Medulla oblongata (tissue), 1 donor: Measurements from ENCODE around the gene ABCC4.

Source experiments
- DNase-seq: peaks from one replicate; pipeline ENCODE4 v3.0.0-alpha.2; 2015; ENCODE audit errors: extremely low spot score

The ABCC4 gene

GRCh38 chr13:95258098-95258497 is 43.2 kb downstream of the ABCC4 start:
- DNase-seq = no peak

DNA sequence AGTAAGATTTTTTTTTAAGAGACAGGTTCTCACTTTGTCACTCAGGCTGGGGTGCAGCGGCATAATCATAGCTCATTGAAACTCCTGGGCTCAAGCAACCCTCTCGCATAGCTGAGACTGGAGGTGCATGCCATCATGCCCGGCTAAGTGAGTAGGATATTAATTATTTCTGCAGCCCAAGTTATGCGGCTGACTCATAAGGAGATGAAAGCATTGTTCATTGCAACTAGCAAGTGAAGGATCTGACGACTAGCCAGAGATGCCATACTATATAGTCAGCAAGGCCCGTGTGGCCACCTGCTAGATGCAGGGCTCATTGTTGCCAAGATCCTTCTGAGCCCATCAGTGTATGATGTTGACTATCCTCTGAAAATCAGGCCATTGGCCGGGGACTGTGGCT is 45.2 kb downstream of the ABCC4 start:
- DNase-seq = no peak

GRCh38 chr13:95255072-95255732 is 46.0 kb downstream of the ABCC4 start:
- DNase-seq = no peak

DNA sequence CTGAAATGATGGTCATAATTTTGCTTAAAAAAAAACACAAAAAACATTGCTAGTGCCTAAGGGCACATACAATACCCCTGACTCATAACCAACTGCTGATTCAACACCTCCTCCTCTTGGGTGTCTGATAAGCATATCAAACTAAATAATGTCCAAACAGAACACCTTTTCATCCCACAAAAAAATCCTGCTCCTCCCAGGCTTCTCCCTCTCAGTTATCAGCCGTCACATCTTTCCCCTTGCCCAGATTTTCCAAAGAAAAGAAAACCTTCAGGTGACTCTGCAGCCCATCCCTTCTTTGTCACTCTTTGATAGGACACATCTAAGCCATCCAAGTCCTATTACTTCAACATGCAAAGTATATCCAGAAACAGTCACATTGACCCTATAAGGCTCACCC is 46.9 kb downstream of the ABCC4 start:
- DNase-seq = no peak

- DNase-seq = no peak
These were observed 48.2 kb downstream of the ABCC4 start for GRCh38 chr13:95253033-95253432.

GRCh38 chr13:95251641-95252040 is 49.6 kb downstream of the ABCC4 start:
- no peak for DNase-seq

- DNase-seq = no peak
These were observed 50.3 kb downstream of the ABCC4 start for GRCh38 chr13:95250961-95251360.

DNA sequence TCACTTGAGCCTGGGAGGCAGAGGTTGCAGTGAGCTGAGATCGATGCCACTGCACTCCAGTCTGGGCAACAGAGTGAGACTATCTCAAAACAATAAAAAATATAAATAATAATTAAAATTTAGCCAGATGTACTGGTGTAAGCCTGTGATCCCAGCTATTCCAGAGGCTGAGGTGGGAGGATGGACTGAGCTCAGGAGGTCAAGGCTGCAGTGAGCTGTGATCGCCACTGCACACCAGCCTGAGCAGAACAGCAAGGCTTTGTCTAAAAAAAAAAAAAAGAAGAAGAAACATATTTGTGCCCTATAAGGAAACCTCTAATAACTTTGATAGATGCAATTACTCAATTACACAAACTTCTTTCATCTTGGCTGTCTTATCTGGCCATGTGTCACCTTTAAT is 52.3 kb downstream of the ABCC4 start:
- DNase-seq = no peak

GRCh38 chr13:95247852-95248251 is 53.4 kb downstream of the ABCC4 start:
- DNase-seq = no peak

- no peak for DNase-seq
These were observed 54.1 kb downstream of the ABCC4 start for GRCh38 chr13:95247171-95247570.

GRCh38 chr13:95246292-95247082 is 54.8 kb downstream of the ABCC4 start:
- peak; percentile 51 for DNase-seq

DNA sequence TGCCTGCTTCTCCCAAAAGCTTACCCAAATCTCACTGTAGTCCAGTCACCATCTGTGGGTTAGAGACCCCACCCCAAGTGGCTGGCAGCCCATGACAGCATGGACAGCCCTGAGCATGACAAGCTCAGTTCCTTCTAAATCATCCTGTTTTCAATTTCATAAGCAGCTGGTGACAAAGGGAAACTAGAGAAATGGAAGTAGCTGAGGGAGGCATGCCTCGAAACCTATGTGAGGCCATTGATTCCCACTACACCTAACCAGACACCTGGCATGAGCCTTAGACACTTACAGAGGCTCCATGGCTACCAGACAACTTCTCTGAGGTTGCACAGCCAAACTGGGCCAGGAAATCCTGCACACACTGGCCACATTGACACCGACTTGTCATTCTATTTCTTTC is 56.2 kb downstream of the ABCC4 start:
- peak; percentile 48 for DNase-seq

DNA sequence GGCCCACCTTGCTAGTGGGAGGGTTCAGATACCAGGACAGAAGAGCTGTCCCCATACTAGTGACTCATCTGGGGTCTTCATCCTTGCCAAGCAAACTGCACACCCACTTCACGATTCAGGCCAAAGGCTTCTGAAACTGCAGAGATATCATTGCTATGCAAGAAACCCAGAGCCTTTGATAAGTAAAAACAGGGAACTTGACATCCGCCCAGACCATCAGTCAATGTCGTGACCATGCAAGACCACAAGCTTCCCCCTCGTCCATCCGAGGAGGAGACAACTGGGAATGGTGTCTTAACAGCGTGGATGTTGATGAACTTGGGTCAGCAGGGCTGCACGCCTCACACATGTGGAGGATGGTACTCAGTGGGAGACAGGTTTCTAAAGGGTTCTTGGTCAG is 58.0 kb downstream of the ABCC4 start:
- DNase-seq = peak; percentile 78

DNA sequence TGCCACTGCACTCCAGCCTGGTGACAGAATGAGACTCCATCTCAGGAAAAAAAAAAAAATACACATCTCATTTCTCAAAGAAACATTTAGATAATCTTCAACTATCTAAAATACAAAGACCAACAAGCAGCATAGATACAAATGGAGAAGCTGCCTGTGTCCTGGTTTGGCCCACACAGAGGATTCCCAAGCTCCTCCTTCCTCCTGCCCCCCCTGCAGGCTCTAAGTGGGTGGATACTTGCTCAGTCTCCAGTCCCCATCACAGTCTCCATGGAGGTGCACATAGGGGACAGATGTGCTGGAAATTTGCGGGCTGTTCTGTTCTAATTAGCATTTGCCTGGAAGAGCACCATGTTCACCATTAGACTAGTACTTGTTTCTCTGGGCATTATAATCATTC is 59.9 kb downstream of the ABCC4 start:
- DNase-seq = no peak

DNA sequence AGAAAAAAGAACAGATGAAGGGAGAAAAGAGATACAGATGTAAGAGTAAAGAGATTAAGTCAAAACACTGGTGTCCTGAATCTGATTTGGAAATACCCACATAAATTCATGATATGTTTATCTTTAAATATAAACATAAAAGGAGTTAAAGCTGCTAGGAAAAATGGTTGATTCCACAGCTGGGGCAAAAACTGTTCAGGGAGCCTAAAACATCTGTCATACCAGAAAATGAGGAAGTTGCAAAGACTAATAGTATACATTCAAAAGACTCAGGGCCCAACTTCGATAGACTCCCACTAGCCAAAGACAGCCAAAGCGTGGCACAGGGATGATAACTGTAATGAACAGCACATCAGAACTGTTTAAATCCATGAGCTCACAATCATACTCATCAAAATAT is 62.0 kb downstream of the ABCC4 start:
- DNase-seq = no peak

DNA sequence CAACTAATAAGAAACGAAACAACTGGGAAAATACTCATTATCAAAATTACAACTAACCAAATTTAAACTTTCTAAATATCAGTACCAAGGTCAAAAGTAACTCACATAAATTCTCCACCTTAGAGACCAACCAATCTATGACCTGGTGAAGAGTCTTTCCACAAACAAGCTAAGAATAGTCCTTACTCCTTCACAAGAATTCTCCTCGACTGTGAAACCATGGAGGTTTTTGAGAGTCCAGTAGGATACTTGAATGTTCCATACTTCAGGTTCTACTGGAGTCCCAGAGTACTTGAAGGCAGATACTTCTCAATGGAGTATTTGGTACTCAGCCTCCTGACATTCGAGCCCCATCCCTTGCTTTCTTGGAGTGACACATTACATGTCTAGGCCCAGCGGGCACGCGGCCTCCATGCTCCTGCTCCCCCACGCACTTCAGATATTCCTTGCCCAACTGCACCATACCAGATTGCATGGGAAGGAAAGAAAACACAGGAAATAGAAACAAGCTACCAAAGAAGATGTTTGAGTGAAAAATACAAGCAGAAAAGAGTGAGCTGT is 63.9 kb downstream of the ABCC4 start:
- DNase-seq = no peak

- no peak for DNase-seq
These were observed 64.5 kb downstream of the ABCC4 start for GRCh38 chr13:95236774-95237173.

DNA sequence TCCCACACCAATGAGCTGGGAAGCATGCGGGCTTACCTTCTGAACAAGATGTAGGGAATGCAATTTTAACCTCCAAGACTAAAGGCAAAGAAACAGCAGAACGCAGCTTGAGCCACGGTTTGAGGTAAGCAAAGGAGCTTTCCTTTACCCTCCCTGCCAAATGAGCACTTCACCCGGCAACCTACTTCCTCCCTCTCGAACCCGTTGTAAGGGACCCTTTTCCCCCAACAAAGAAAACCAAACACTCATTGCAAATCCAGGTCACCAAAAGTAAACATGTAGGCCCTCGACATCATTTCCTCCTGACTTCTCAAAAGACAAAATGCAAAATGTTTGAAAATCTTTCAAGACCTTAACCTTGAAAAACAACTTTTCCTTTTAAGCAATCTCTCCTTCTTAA is 65.3 kb downstream of the ABCC4 start:
- no peak for DNase-seq

GRCh38 chr13:95235199-95235756 is 66.0 kb downstream of the ABCC4 start:
- no peak for DNase-seq

GRCh38 chr13:95234242-95234641 is 67.0 kb downstream of the ABCC4 start:
- DNase-seq = no peak

DNA sequence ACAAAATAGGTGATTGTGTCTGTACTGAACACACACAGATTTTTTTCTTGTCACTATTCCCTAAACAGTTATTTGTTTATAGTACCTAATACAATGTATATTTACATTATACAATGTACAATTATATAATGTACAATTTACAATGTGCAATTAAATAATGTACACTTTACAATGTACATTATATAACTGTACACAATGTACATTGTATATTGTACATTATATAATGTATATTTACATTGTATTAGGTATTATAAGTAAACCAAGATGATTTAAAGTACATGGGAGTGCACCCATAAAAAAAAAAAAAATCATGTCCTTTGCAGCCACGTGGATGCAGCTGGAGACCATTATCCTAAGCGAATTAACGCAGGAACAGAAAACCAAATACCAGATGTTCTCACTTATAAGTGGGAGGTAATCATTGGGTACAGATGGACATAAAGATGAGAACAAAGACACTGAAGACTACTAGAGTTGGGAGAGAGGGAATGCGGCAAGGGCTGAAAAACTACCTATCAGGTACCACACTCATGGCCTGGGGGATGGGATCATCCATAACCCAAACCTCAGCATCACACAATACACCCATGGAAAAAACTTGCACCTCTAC is 68.1 kb downstream of the ABCC4 start:
- DNase-seq = no peak

GRCh38 chr13:95231393-95231792 is 69.9 kb downstream of the ABCC4 start:
- no peak for DNase-seq
